ENCODE data around the gene ADGB. TPM values are rescaled to one million over a fixed set of nuclear protein-coding genes. Genes with fewer than 3 reads are reported as not detected.

Gene ADGB
- total and polyA plus RNA-seq, 4 donors, result 0.23 TPM; not detected in 3

GRCh38 chr6:146859795-146860495 lies 261.2 kb downstream of the ADGB start:
- H3K27me3 ChIP-seq (ENCODE audit: control insufficient read depth in 4 of 4, insufficient read depth in 4 of 4, low read length in 3 of 4), result no peaks in the 10 kb centered on the region
- H3K4me1 ChIP-seq (ENCODE audit: control insufficient read depth in 4 of 4, insufficient read depth in 4 of 4, low read length in 3 of 4), result peaks cover 0 to 32% (median 27%) of the 10 kb centered on the region in 4 donors
- H3K9me3 ChIP-seq (ENCODE audit: control insufficient read depth in 4 of 4, low read length in 3 of 4), result no peaks in the 10 kb centered on the region
- DNase-seq (ENCODE audit: low spot score), result no peak
- peak overlapping the region; percentile 28 to 63 for H3K27ac ChIP-seq (ENCODE audit: low read depth in 1 of 2, low read length in 2 of 2)
- H3K9ac ChIP-seq (ENCODE audit: low read depth in 1 of 2, low read length in 2 of 2), result no peak overlapping the region
- TF ChIP-seq NR2F2 (IDR thresholded peaks at IDR 0.05) (no peak), FOXA1 (IDR thresholded peaks at IDR 0.05) (no peak), MAX (IDR thresholded peaks at IDR 0.05) (no peak), HNF4G (IDR thresholded peaks at IDR 0.05) (no peak), TAF1 (conservative IDR thresholded peaks at IDR 0.05) (no peak), EGR1 (IDR thresholded peaks at IDR 0.05; ENCODE audit: low read depth in 2 of 2) (no peak), ZBTB33 (IDR thresholded peaks at IDR 0.05) (no peak), REST (IDR thresholded peaks at IDR 0.05) (no peak), RAD21 (IDR thresholded peaks at IDR 0.05) (no peak), YY1 (IDR thresholded peaks at IDR 0.05) (no peak), GABPA (IDR thresholded peaks at IDR 0.05 in 1 of 2, conservative IDR thresholded peaks at IDR 0.05 in 1 of 2) (no peak), HNF4A (conservative IDR thresholded peaks at IDR 0.05) (no peak), JUND (IDR thresholded peaks at IDR 0.05) (no peak)
- H3K36me3 ChIP-seq (ENCODE audit: control insufficient read depth in 4 of 4, insufficient read depth in 3 of 4, low read depth in 1 of 4, low read length in 3 of 4), result no peaks in the 10 kb centered on the region
- WGBS, result 90% methylated on average over 3 of the region's 3 CpGs
- H3K4me3 ChIP-seq (ENCODE audit: low read depth in 1 of 3, low read length in 3 of 3), result no peak overlapping the region

- Histone ChIP-seq H3K36me3 (ENCODE audit: control insufficient read depth in 4 of 4, insufficient read depth in 3 of 4, low read depth in 1 of 4, low read length in 3 of 4) (no peaks in the 10 kb centered on the region), H3K27me3 (ENCODE audit: control insufficient read depth in 4 of 4, insufficient read depth in 4 of 4, low read length in 3 of 4) (no peaks in the 10 kb centered on the region), H3K4me3 (ENCODE audit: low read depth in 1 of 3, low read length in 3 of 3) (no peak overlapping the region), H3K4me1 (ENCODE audit: control insufficient read depth in 4 of 4, insufficient read depth in 4 of 4, low read length in 3 of 4) (peaks cover 0 to 32% (median 27%) of the 10 kb centered on the region in 4 donors), H3K9ac (ENCODE audit: low read depth in 1 of 2, low read length in 2 of 2) (no peak overlapping the region), H3K9me3 (ENCODE audit: control insufficient read depth in 4 of 4, low read length in 3 of 4) (no peaks in the 10 kb centered on the region), H3K27ac (ENCODE audit: low read depth in 1 of 2, low read length in 2 of 2) (peak overlapping the region; percentile 28 to 63)
- DNase-seq (ENCODE audit: low spot score), result no peak
- WGBS, result 32% methylated on average over 2 of the region's 2 CpGs
- TF ChIP-seq FOXA2 (IDR thresholded peaks at IDR 0.05), result peak; percentile 97
- TF ChIP-seq MAX (IDR thresholded peaks at IDR 0.05), result peak; percentile 86
- peak; percentile 96 for TF ChIP-seq FOXA1 (IDR thresholded peaks at IDR 0.05)
- peak; percentile 67 for TF ChIP-seq ATF3 (IDR thresholded peaks at IDR 0.05)
- TF ChIP-seq HNF4A (conservative IDR thresholded peaks at IDR 0.05), result peak; percentile 75 to 85
- TF ChIP-seq YY1 (IDR thresholded peaks at IDR 0.05), result peak; percentile 94
- peak; percentile 80 for TF ChIP-seq REST (IDR thresholded peaks at IDR 0.05)
- TF ChIP-seq CTCF (IDR thresholded peaks at IDR 0.05; ENCODE audit: low read depth, low read length, missing input control), result no peak
- peak; percentile 80 to 82 for TF ChIP-seq JUND (IDR thresholded peaks at IDR 0.05)
- TF ChIP-seq SP1 (IDR thresholded peaks at IDR 0.05), result peak; percentile 87
- no peak for TF ChIP-seq HNF4G (IDR thresholded peaks at IDR 0.05)
- peak in 1 of 2 donors; percentile 50 for TF ChIP-seq EGR1 (IDR thresholded peaks at IDR 0.05; ENCODE audit: low read depth in 2 of 2)
Observed at GRCh38 chr6:146860583-146860982, 261.8 kb downstream of the ADGB start.
